GM18502 (cell line): Measurements from ENCODE around the gene FSTL1.

ENCODE experiments used
- ATAC-seq: cut with Tn5 transposase; IDR thresholded peaks from one replicate; pipeline ENCODE4 v1.9.1; 2021; ENCODE audit warnings: mild to moderate bottlenecking; ENCODE audit not compliant: unreplicated experiment, poor library complexity

The FSTL1 gene

GRCh38 chr3:120369037-120369467 is 81.7 kb downstream of the FSTL1 start:
- peak; percentile 70 for ATAC-seq

DNA sequence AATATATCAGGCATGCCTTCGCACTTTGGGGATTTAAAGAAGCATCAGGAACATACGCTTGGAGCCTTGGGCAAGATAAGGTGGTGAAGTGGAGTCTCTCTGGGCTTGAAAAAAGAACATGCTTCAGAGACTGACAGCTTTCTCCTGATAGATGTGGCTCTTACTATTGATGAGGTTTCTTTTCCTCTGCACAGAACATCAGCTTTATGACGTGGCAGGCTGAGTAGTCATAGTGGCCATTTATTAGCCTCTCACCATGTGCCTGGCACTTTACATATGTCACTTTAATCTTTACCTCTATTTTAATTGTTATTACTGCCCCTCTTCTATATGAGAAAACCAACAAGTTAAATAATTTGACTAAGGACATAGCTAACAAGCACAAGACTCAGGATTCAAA is 82.6 kb downstream of the FSTL1 start:
- ATAC-seq = no peak

- no peak for ATAC-seq
These were observed 86.0 kb downstream of the FSTL1 start for GRCh38 chr3:120364821-120365220.

DNA sequence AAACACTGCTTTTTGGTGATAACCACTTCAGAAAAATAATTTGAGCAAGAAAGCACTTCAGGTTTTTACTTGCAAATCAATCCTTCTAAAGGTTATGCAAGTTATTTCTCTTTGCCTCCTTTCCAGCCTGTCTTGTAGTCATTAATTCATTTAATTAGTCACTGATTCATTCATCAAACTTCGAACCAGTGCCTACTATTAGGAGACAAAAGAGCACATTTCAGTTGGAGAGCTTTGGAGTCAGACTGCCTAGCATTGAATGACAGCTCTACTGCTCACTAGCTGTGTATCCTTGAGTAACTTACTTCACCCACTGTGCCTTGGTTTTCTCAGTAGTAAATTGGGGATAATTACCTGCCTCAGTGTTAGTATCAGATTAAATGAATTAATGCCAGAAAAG is 86.7 kb downstream of the FSTL1 start:
- no peak for ATAC-seq

- no peak for ATAC-seq
These were observed 93.0 kb downstream of the FSTL1 start for GRCh38 chr3:120357807-120358206.

GRCh38 chr3:120355486-120355885 is 95.3 kb downstream of the FSTL1 start:
- peak; percentile 77 for ATAC-seq

- ATAC-seq = no peak
These were observed 97.3 kb downstream of the FSTL1 start for GRCh38 chr3:120353463-120353862.

- ATAC-seq = no peak
These were observed 98.8 kb downstream of the FSTL1 start for GRCh38 chr3:120352017-120352416.

GRCh38 chr3:120350401-120350941 is 100.3 kb downstream of the FSTL1 start:
- ATAC-seq = no peak

- ATAC-seq = no peak
These were observed 101.0 kb downstream of the FSTL1 start for GRCh38 chr3:120349855-120350125.

DNA sequence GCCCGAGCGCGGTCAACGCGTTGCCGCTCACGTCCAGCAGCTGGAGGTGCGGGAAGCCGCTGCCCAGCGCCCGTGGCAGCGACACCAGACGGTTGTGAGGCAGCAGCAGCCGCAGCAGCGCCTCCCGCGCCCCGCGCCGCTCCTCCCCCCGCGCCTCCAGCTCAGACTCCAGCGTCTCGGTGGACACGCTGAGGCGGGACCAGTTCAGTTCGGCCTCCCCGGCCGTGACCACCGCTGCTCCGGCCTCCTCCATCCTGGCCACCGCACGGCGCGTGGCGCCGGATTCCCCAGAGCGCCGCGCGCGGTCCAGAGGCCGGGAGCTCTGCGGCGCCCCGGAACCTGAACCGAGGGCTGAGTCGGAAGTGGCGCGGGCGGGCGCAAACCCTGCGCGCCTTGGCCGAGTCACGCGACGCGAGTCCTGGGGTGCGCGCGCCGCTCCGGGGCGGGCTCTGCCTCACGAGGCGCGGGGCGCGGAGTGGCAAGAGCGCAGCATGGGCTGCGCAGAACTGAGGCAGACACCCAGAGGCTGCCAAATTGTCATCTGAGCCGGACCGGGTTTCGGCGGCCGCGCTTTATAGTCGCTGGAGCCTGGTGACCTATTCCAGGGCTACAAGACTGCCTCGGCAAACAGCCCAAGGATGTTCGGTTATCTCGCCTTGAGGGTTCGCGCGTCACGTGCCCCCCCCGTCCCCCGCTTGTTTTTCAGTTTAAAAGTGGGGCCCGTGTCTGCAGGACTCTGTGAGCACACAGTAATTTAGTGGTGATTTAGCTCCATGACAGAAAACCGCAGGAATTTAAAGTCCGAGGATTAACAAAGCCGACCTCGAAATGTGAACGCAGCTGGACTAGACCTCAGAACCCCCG is 101.6 kb downstream of the FSTL1 start, which contains the start of gene LRRC58:
Gene LRRC58, minus strand, starts transcription at position 364 of the 864 bp plus-strand sequence. Its CDS starts 111 bp downstream, at position 253.
- ATAC-seq = peak; percentile 88

DNA sequence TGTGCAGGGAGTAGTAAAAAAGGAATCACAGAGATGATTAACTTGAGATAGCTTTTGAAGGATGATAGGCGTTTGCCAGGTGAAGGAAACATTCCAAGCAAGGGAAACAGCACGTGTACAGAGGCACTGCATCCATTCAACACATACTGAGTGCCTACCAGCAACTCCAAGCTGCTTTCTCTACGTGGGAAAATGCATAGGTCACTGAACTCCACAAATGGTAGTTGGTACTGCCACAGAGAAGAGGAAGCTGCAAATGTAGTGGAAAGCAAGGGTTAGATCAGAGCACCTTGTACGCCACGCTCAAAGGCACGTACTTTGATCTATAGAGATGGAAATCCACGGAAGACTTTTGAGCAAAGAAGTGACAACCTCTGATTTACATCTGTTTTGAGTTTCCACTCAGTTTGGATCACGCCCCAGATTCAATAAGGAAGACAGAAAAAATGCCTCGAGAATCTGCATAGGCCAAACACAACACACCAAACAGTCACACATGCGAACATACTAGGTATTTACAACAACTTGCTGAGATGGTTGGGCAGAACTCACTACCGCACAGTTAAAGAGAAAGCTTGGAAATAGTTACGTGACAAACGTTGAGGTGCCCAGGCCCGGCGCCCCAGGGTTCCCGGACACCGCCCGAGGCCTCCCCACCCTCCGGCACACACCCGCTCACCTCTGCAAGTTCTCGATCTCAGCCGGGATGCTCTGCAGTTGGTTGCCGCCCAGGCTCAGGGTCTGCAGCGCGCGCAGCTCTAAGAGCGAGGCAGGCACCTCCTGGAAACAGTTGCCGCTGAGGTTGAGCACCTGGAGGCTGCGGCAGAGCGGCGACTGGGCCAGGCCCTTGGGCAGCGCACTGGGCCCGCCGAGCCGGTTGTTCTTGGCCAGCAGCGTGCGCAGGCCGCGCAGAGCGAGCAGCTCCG is 102.5 kb downstream of the FSTL1 start:
- ATAC-seq = peak; percentile 53

DNA sequence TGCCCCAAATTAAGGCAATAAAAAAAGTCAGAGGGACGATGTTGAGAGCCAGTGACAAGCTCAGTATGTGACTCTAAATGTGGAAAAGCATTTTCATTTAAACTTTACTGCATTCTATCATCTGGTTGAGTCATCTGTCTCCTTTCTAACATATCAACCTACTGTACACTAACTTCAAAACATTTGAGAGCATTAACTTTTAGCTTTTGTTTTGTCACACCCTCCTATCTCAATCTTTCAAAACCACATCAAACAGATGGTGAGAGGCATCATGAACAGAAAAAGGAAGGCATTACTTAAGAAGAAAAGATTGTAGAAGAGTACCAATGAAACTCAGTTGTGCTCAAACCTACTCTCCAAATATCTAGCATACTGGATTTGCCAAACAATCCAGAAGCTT is 106.4 kb downstream of the FSTL1 start:
- ATAC-seq = no peak
